GM21515 (cell line): ENCODE data around the gene CAMK2D.
A peak's percentile ranks its signal among the peaks of the same experiment; 100 is the strongest.

Experiments used
- ATAC-seq: cut with Tn5 transposase; IDR thresholded peaks from one replicate; pipeline ENCODE4 v1.9.1; 2021; ENCODE audit not compliant: unreplicated experiment

Gene CAMK2D

DNA sequence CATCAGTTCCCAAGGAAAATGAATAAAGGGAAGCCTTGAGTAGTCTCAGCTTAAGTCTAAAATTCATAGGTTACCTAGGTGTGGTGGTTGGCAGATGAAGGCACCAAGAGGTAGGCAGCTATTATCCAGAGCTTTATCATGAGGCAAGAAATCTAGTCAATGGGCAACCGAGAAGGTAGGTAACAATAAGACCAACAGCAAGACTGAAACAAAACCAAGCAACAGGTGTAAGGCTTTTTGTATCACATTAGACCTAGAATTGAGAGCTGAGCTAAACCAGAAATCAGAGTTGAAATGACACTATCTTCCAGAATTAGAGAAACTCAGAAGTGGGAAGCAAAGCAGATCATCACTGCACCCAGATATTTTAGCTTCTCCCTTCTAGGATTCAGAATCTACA lies 117.1 kb downstream of the CAMK2D start:
- no peak for ATAC-seq

DNA sequence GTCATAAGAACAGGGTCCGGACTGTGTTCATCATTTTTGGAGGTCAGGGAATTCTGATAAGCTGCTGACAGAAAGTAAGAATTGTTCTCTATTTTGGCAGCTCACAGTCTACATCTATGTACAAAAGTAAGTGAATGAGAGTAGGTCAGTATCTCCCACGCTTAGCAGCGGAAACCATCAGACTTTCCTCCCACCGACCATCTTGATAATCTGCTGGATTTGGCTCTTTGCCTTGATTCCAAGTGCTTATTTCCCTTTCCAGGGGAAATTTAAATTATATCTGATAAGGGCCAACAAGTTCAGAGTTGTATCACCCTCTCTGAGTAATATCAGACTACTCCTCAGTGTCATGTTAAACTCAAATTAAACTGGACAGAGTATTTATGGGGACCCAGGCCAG lies 118.0 kb downstream of the CAMK2D start:
- ATAC-seq, result no peak

DNA sequence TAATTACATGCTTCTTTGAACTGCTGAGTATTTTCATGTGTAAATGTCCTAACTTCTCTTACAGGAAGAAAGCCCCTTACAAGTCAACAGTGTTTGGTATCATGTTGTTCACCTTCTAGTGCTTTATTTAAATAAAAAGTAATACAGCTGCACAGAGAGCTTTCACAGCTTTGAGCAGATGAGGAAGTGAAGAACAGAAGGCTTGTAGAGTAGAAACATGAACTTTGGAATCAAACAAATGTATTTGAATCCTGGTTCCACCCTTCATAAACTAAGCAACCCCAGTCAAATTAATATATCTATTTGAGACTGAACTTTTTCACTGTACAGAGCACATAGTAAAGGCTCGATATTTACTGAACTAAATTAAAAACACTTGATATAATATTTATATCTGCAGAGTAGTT lies 120.5 kb downstream of the CAMK2D start:
- peak; percentile 73 for ATAC-seq

DNA sequence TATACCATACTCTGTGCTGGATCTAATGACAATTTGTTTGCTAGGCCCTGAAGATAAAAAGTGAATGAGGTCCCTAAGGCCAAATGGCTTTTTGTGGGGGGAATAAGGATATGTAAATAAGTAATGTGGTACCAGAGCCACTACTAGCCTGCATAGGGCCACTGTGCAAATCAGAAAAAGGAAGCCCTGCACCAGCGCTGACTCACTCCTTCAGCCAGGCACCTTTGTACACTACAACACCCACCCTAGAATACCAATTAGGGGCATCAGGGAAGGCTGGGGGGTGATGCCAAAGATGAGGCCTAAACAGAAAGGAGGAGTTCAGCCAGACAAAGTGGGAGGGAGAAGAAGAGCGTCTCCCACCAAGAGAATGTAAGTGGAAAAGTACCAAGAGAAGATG lies 122.2 kb downstream of the CAMK2D start:
- ATAC-seq, result no peak

DNA sequence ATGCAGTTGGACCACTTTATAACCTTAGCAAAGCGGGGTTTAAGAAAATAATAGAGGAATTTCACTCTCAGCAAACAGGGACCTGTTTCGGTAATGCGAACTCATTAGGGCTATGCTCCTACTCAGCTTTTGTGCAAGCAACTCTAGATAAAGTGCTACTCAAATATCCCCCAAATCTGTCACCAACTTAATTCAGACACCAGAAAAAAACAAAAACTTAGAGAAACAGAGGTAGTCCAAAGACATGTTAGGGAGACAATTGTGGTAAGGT lies 123.0 kb downstream of the CAMK2D start:
- no peak for ATAC-seq

DNA sequence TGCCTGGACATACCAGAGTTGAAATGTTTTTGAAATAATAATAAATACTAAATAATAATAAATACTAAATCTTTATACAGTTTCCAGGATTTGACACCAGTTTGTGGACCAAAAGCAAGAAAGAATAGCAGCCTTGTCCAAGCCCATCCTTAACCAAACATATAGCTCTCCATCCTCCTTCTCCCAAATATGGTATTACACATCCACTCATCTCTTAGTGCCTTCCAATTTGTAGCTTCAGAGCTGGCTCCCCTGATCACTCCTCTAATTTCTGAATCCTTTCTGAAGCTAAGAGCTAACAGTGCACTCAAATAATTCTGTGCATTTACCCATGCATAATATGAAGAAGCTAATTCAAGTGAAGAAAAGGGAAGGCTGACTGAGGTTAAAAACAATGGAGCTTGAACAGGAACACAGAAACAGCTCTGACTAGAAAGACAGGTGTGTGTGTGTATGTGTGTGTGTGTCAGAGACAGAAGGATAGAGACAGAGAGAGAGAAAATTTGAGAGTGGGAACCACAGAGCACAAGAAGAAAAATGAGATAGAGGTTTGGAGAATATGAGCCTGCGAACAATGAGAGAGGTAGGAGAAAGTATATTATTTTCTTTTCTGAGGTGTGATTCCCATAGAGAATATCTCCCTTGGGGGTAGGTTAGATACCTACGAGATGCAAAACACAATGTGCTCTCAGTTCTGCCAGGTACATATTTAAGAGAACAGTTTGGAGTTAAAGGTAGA lies 123.5 kb downstream of the CAMK2D start:
- no peak for ATAC-seq

DNA sequence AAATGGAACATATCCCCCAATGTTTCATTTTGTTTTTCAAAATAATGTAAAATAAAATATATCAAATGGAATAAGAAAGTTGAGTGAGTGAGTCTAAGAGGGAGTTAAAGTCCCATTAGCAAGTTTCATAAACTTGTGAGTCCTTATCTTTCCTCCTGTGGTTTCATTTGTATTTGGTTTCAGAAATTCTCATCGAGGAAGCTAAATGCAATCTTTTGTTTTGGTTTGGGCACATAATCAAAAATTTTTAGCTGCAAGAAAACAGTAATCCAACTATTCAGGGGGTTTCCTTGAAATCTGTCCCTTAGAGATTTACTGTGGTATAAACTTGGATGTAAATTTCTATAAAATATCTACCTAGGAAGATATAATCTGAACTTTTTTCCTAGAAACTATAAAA lies 124.2 kb downstream of the CAMK2D start:
- ATAC-seq, result no peak

DNA sequence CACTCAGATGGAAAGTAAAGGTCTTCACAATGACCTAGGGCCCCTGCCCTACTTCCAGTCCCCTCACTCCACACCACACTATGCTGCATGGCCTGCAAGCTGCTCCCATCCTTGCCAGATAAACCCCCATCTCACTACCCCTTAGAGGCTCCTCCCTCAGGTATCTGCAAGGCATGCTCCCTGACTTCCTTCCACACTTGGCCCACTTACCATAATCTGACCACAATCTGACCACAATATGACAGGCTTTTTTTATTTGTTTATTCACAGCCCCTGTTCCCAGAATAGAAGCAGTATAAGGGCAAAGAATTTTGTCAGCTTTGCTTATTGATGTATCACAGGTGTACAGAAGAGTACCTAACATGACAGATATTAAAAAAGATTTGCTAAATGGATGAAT lies 124.7 kb downstream of the CAMK2D start:
- no peak for ATAC-seq

DNA sequence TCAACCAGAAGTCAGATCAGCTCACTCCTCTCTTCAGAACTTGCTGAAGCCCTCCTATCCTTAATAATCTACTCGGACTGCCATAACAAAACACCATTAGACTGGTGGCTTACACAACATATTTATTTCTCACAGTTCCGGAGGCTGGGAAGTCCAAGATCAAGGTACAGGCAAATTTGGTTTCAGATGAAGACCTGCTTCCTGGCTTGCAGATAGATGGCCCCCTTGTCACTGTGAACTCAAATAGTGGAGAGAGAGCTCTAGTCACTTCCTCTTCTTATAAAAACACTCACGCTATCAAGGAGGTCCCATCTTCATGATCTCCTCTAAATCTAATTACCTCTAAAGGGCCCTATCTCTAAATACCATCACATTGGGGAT lies 125.1 kb downstream of the CAMK2D start:
- ATAC-seq, result peak; percentile 50

DNA sequence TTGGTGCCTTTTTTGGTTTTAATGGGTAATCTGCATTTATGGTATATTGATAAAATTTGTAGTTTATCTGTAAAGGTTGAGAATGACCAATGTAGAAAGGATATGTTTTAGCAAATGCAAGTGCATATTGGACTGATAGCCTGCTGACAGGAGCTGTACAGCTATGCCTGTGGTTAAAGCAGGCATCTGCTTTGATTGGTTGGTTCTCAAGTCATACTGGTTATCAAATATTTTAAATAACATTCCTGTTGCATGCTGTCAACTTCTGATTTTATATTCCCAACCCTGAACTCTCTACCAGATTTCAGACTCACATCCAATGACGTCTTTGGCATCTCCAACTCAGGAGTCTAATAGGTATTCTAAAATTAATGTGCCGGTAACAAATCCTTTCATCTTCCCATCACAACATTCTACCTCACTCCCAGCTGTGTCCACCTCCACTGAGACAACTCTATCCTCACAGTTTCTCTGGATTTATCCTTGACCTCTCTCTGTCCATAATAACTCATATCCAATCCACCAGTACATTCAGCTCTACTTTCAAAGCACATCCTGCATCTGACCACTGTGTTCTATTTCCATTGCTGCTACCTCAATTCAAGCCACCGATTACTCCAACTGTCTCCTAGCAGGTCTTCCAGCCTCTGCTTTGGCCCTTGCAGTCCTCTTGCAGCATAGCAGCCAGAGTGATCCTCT lies 125.7 kb downstream of the CAMK2D start:
- ATAC-seq, result no peak

DNA sequence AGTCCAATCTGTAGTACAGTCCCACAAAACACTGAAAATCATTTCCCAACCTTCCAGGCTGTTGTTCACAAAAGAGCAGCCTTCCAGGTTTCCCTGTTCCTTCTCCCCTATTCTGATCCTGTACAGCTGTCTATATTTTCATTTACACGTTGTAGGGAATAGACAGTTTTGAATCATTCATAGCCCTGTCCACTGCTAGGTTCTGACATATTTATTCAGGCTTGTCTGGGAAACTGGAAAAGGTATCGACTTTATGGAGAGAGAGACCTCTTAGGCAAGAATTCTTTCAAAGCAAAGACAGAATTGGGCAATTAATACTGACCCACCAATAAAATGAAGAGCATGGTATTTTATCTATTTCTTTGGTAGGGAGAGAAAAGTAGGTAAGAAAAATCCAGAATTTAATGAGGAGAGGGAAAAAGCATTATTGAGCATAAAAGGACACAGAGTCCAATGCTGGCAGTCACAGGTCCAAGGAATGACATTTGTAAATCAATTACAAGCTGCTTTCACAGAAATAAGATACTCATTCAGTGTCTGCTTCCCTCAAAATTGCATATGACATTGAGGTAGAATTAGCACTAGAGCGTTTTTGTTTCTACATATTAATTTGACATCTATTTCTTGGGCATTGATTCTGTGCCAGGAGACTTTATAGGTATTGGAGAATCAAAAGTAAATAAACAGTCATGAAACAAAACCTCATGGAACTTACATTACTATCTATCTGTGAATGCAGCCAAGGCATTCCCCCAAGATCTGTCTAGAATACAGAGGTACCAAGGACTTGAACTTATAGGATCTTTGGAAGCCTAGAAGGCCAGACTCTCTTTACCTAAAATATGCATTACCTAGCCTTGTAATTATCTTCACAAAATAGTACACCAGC lies 127.2 kb downstream of the CAMK2D start:
- no peak for ATAC-seq

DNA sequence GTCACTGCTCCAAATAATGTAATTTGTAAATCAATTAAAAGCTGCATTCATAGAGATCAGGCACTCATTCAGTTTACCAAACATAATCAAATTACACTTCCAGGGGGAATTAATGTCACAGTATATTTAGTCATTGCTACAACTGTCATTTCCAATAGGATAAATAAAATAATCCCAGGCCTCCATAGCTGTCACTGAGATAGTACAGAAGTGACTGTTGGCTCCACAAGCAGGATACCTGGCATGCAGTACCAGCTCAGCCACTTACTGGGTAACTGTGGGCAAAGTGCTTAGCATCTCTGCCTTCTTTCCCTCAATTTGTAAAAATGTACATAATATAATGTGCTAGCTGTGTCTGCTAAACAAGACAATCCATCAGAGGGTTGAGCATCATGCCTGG lies 128.1 kb downstream of the CAMK2D start:
- no peak for ATAC-seq

DNA sequence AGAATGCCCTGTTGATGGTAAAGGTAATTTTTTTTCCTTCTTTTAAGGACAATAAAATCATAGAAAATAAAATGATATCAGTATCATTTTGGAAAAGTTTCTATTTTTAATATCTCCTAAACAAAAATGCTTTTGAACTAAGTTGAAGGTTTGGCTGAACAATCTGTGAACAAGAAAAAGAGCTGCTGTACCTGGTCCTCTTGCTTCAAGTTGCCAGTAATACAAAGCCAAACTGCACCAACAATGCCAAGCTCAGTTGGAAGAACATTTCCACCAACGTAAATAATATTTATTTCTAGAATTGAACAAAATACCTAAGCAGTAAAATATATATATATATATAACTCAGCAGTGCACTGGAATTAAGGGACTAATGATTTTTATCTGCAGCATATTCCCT lies 132.8 kb downstream of the CAMK2D start:
- ATAC-seq, result no peak

DNA sequence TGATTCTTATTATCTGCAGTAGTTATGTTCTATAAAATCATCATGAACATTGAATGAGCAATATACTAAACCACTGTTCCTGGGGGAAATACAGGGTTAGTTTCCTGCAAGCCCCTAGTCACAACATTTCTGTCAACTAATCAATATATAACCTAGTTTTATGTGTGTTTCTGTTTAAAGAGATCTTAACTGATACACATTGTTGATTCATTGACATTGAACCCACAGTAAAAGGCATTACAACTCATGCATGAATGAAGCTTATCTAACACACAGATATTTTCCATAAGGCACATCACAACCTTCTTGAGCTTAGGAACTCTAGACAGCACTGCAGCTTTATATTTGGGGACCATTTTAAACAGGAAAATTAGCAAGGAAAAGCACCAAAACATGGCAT lies 134.2 kb downstream of the CAMK2D start:
- ATAC-seq, result no peak

DNA sequence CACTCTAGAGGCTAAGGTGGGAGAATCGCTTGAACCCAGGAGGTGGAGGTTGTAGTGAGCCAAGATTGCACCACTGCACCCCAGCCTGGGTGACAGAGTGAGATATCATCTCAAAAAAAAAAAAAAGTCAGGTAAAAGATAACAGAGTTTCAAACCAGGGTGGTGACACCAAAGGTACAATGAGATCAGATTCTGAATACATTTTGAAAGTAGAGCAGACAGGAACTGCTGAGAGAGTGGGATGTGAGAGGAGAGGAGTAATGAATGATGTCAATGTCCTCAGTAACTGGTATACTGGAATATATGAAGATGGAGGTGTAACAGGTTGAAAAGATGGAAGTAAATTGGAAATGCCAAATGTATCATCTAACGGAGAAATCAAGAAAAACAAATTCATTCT lies 135.6 kb downstream of the CAMK2D start:
- no peak for ATAC-seq

DNA sequence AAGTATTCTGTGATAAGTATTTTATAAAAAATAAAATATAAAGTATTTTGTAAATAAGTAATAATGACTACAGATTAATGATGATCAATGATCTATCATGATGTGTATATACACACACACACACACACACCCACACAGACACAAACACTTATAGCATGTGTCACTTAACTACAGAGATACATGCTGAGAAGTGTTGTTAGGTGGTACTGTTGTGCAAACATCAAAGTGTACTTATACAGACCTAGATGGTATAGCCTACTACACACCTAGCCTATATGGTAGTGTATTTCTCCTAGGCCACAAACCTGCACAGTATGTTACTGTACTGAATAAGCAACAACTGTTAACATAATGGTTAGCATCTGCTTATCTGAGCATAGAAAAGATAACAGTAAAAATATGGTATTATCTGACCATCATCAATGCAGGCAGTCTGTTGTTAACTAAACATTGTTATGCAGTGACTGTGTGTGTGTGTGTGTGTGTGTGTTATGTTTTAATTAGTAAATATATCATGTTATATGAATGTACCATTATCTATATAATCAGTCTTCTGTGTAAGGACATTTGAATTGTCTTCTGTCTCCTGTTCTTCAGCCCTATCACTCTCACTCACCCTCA lies 138.2 kb downstream of the CAMK2D start:
- ATAC-seq, result no peak

DNA sequence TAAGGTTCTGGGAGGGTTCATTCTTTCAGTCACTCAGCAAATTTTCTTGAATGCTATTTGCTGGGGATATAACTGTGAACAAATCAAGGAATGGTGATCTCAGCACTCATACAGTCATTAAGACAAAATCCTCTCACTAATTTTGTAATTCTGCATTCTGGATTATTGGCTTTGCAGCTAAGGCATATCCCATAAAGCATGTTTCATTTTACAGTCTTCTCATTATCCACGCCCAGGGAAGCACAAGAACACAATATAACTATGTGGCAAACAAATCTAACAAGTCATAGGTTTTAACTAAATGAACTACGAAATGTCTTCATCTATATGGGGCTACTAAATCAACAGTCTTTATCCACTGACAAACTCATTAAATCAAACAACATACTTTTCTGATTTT lies 139.9 kb downstream of the CAMK2D start:
- no peak for ATAC-seq

DNA sequence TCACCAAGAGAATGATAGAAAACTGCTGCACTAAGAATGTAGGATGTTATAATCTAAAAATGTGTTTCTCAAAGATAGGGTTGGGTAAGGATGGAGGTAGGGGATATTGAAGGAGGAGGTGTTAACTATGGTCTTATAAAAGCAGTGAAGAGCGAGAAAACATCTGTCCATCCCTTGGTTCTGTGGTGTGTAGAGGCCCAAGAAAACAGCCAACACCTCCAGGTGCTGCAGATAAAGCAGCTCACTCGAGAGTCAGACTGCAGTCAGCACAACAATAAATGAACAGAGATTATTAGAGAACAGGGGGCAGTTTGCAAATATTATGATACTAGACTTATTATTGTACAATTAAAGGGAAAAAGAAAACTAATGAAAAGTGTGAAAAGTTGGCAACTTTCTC lies 141.5 kb downstream of the CAMK2D start:
- no peak for ATAC-seq

DNA sequence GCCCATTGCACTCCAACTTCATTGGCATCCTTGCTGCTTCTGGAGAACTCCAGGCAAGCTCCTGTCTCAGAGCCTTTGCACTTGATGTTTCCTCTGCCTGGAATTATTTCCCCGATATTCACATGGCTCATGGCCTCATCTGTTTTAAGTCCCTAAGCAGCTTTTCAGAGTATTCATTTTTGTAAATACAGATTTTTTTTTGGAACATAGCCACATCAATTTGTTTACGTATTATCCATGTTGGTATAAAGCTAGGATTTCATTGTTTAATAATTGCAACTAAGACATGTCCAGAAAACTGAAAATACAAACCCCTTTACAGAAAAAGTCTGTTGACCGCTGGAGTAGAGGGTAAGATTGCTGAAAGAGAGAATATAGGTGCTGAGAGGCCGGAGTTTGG lies 142.0 kb downstream of the CAMK2D start:
- ATAC-seq, result no peak

DNA sequence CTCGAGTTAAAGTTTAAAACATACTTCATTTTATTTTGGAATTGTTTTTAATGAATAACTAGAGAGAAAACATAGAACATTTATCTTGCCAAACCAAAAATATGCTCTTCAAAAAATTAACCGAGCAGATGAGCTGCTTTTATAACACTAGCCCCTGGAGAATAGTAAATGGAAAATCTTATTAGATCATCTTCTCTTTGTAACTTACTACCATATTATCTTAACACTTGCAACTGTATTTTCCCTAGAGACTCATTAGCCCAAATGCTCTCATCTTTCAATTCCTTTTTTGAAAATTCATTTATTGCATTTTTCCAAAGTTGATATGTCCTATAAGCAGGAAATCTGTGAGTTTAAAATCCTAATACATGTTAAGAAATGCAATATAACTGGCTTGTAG lies 143.3 kb downstream of the CAMK2D start:
- ATAC-seq, result no peak

DNA sequence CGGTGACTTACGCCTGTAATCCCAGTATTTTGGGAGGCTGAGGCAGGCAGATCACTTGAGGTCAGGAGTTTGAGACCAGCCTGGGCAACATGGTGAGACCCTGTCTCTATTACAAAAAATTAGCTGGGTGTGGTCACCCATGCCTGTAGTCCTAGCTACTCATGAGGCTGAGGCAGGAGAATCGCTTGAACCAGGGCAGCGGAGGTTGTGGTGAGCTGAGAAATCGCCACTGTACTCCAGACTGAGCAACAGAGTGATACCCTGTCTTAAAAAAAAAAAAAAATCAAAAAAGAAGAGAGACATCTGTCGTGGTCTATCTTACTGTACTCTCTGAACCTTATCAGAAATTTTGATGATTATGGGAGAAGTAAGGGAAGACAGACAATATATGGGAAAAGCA lies 144.3 kb downstream of the CAMK2D start:
- no peak for ATAC-seq

DNA sequence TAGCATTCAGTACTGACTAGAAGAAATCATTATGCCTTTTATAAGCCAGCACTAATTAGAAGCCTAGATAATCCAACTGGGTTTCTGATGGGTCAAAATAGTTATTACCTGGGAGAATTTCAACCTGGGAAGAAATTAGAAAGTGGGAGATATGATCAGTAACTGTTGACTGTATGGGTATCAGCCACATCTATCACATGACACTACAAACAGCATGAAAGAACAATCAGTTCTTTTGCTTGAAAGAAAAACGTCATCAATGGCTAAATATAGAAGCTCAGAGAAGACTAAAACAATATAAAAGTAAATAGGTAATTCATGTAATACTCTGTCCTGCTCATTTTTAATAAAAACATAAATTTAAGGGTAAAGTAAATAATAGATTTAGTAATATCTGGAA lies 145.1 kb downstream of the CAMK2D start:
- no peak for ATAC-seq
